A673 (cell line): ENCODE results near the gene NHSL1. TPM values are rescaled to one million over a fixed set of nuclear protein-coding genes. Genes with fewer than 3 reads are reported as not detected.
A peak's percentile ranks its signal among the peaks of the same experiment; 100 is the strongest.

Source experiments
- BruUV-seq: library from RNA; stranded (reverse); fragments of 400-500 nt; replicated peaks from 2 replicates; lab custom pipeline; 2021; lab: Mats Ljungman, UMichigan
- CTCF ChIA-PET: fragments of 300-600 bp; sonication (Branson Sonifier 250); formaldehyde crosslinking; loops from one replicate; lab custom pipeline; 2022; ENCODE audit warnings: antibody characterized with exemption; lab: Charles Lee
- POLR2A ChIA-PET: fragments of 300-600 bp; sonication (Branson Sonifier 250); formaldehyde crosslinking; loops from one replicate; lab custom pipeline; 2022; ENCODE audit warnings: antibody characterized with exemption; ENCODE audit not compliant: low non-redundant PET; lab: Charles Lee
- DNase-seq: peaks from one replicate; pipeline ENCODE4 v3.0.0-alpha.2; 2015; ENCODE audit warnings: low spot score
- H3K27ac ChIP-seq: fragments of 200-600 bp; sonication (generic); 2 replicates; pipeline ENCODE4 v1.5.1; 2016; ENCODE audit warnings: mixed run types, low read depth, mild to moderate bottlenecking, mixed read lengths, antibody characterized with exemption, low read length; ENCODE audit not compliant: poor library complexity, severe bottlenecking
- H3K27me3 ChIP-seq: fragments of 200-600 bp; sonication (generic); replicated peaks from 2 replicates; pipeline ENCODE4 v1.6.1; 2017; ENCODE audit warnings: mixed run types, low read depth, mild to moderate bottlenecking, mixed read lengths, antibody characterized with exemption, low read length; ENCODE audit not compliant: insufficient read depth, poor library complexity
- H3K36me3 ChIP-seq: fragments of 200-600 bp; sonication (generic); 2 replicates; pipeline ENCODE4 v1.6.1; 2016; ENCODE audit warnings: mixed run types, mild to moderate bottlenecking, mixed read lengths, antibody characterized with exemption, low read length; ENCODE audit not compliant: insufficient read depth, poor library complexity, severe bottlenecking
- H3K4me1 ChIP-seq: fragments of 200-600 bp; sonication (generic); 2 replicates; pipeline ENCODE4 v1.6.1; 2017; ENCODE audit warnings: mixed run types, mild to moderate bottlenecking, mixed read lengths, antibody characterized with exemption, low read length; ENCODE audit not compliant: insufficient read depth, poor library complexity, severe bottlenecking
- H3K4me3 ChIP-seq: fragments of 200-600 bp; sonication (generic); 2 replicates; pipeline ENCODE4 v1.5.1; 2016; ENCODE audit warnings: low read depth, mixed run types, mild to moderate bottlenecking, mixed read lengths, low read length; ENCODE audit not compliant: poor library complexity, severe bottlenecking
- H3K9me3 ChIP-seq: fragments of 200-600 bp; sonication (generic); 2 replicates; pipeline ENCODE4 v1.6.1; 2016; ENCODE audit warnings: mixed run types, low read depth, mild to moderate bottlenecking, mixed read lengths, antibody characterized with exemption, low read length; ENCODE audit not compliant: poor library complexity, severe bottlenecking
- EZH2 ChIP-seq: fragments of 200-600 bp; sonication (generic); IDR thresholded peaks from 2 replicates; pipeline ENCODE4 v1.6.1; 2017; ENCODE audit warnings: borderline replicate concordance, low read depth, mild to moderate bottlenecking, mixed read lengths, antibody characterized with exemption, low read length; ENCODE audit not compliant: poor library complexity, severe bottlenecking
- intact Hi-C: fragments of 100-400 bp; cut with micrococcal nuclease; formaldehyde crosslinking; loops from one replicate; pipeline ENCODE4 v1.10.0; 2022; ENCODE audit not compliant: unreplicated experiment
- total RNA-seq: library from RNA; stranded (reverse); gene quantifications from 2 replicates; pipeline ENCODE4 v1.2.3, GENCODE V29; 2021
- TF ChIP-seq, protein P1 (sequence below): fragments of 300-800, 200-600 bp; sonication (generic); conservative IDR thresholded peaks from 2 replicates; pipeline ENCODE4 v1.5.1; 2017; ENCODE audit warnings: low read depth, mild to moderate bottlenecking, antibody characterized with exemption, low read length, moderate library complexity, mixed read lengths

The NHSL1 gene
- total RNA-seq, 1 experiment from 2014 or later = 33.1 TPM

DNA sequence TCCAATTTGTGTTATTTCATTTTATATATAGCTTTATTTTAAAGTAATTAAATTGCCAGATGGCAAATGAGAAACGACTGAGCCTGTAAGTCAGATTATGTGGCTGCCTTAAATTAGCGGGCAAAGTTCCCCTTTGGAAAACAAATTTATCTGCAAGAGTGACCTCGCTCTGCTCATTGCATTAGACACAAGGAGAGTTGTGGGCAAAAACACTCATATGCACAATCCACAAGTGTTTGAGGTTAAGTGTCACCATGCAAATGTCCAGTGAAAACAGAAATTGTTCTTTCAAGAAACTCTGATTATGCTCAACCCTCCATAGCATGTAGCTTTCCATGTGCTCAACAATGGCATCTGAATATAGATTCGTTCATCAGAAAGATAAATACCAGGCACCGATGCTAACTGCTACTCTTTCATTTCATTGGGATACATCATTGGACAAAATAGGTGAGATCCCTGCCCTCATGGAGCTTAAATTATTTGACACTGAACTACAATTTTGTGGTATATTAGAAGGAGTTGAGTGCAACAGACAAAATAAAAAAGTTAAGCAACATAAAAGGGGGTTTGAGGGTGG, 1.7 kb upstream of the NHSL1 start:
- no peaks in the 10 kb centered on the region for H3K9me3 ChIP-seq
- no peaks in the 10 kb centered on the region for H3K36me3 ChIP-seq
- peaks cover 18% of the 10 kb centered on the region for H3K4me1 ChIP-seq
- no TSS peak for BruUV-seq
- H3K27ac ChIP-seq = no peak overlapping the region
- TF ChIP-seq, protein P1, sequence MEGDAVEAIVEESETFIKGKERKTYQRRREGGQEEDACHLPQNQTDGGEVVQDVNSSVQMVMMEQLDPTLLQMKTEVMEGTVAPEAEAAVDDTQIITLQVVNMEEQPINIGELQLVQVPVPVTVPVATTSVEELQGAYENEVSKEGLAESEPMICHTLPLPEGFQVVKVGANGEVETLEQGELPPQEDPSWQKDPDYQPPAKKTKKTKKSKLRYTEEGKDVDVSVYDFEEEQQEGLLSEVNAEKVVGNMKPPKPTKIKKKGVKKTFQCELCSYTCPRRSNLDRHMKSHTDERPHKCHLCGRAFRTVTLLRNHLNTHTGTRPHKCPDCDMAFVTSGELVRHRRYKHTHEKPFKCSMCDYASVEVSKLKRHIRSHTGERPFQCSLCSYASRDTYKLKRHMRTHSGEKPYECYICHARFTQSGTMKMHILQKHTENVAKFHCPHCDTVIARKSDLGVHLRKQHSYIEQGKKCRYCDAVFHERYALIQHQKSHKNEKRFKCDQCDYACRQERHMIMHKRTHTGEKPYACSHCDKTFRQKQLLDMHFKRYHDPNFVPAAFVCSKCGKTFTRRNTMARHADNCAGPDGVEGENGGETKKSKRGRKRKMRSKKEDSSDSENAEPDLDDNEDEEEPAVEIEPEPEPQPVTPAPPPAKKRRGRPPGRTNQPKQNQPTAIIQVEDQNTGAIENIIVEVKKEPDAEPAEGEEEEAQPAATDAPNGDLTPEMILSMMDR = no peak
- no peak for TF ChIP-seq EZH2
- no peak overlapping the region for H3K4me3 ChIP-seq
- H3K27me3 ChIP-seq = no peaks in the 10 kb centered on the region
- ChIA-PET POLR2A (no interaction called here), CTCF (no interaction called here)
- no peak for DNase-seq
- intact Hi-C loops = no loop called here

DNA sequence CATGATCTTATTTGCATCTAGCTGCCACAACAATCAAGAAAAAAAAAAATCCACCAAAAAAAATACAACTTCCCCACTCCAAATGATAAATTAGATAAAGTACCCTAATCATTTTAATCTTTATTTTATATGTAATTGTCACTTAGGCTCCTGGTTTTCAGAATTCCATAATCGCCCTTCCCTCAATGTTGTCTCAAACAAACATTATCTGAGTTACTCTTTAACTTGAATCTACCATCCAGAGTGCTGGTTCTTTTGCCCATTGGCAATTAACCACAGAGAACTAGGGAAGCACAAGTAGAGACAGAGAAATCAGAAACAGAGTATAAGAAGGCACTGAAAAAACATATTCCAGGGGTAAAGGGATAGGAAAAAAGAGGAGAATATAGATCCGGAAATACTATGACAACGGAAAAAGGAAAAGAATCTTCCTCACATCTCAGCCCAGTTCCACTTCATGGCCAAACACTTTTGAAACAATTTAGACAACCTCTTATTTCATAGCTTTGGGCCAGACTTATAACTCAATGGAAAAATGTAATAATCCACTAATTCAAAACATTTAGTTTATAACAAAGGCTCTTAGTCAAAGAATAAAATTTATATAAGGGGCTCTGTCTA, 861 bp upstream of the NHSL1 start:
- BruUV-seq = no TSS peak
- H3K9me3 ChIP-seq = no peaks in the 10 kb centered on the region
- peaks cover 3% of the 10 kb centered on the region for H3K36me3 ChIP-seq
- no peaks in the 10 kb centered on the region for H3K27me3 ChIP-seq
- TF ChIP-seq, protein P1 = no peak
- TF ChIP-seq EZH2 = no peak
- H3K27ac ChIP-seq = no peak overlapping the region
- intact Hi-C loops = no loop called here
- ChIA-PET POLR2A (no interaction called here), CTCF (no interaction called here)
- no peak overlapping the region for H3K4me3 ChIP-seq
- no peak for DNase-seq
- peaks cover 18% of the 10 kb centered on the region for H3K4me1 ChIP-seq

DNA sequence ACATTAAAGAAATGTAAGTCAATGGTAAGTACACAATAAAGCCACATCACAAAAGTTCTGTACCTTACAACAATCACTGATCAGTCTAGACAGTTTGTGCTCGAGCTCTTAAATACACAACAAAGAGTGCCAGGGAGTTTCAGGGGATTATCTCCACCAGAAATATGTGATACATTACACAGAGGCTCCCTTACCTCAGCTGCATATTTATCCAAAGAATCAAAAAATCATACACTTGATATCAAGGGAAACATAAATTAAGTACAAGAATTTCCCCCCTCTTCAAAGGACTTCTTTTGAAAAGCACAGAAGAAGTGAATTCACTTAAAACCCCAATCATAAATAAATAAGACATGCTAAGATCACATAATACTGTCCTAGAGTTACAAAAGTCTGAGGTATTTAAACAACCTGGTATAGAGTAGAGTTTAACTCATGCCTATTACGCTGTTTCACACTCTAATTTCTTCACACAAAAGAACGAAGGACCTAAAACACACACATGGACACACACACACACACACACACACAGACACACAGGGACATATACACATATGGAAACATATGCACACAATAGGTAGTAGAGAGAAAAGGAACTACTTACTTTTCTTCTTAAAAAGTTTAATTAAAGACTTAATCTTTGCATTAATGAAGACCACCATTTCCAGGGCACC, 528 bp downstream of the NHSL1 start:
- H3K27ac ChIP-seq = no peak overlapping the region
- H3K36me3 ChIP-seq = peaks cover 4% of the 10 kb centered on the region
- CTCF ChIA-PET = no interaction called here
- peak overlapping the region; percentile 1 for H3K4me3 ChIP-seq
- H3K27me3 ChIP-seq = no peaks in the 10 kb centered on the region
- H3K9me3 ChIP-seq = no peaks in the 10 kb centered on the region
- POLR2A ChIA-PET = interaction anchor here (0.8 kb wide), 1 partner anchor 22 kb away, joined by 6 read pairs; no protein-coding TSS in a partner anchor
- H3K4me1 ChIP-seq = peaks cover 19% of the 10 kb centered on the region
- BruUV-seq = no TSS peak
- intact Hi-C loops = no loop called here
- no peak for TF ChIP-seq EZH2
- TF ChIP-seq, protein P1 = no peak
- no peak for DNase-seq
